WTC11 (cell line): Measurements from ENCODE around the gene CACNA1C. TPM values are rescaled to one million over a fixed set of nuclear protein-coding genes. Genes with fewer than 3 reads are reported as not detected.

Experiments
- ATAC-seq: fragments of 200-7000 bp; cut with Tn5 transposase; 2 replicates; pipeline ENCODE4 v1.10.0; 2021; ENCODE audit warnings: mild to moderate bottlenecking, moderate library complexity
- CTCF ChIA-PET: fragments of 300-600 bp; sonication (Branson Sonifier 250); formaldehyde crosslinking; loops from one replicate; lab custom pipeline; 2021; ENCODE audit warnings: antibody characterized with exemption; lab: Charles Lee
- POLR2A ChIA-PET: fragments of 350-600 bp; sonication (Branson Sonifier 250); formaldehyde crosslinking; loops from one replicate; lab custom pipeline; 2021; ENCODE audit warnings: antibody characterized with exemption; lab: Charles Lee
- DNase-seq: peaks from one replicate; pipeline ENCODE4 v3.0.0; 2021; ENCODE audit warnings: low spot score
- H3K27ac Mint-ChIP-seq: 2 replicates; pipeline ENCODE4 v1.8.0; 2021; ENCODE audit warnings: mixed read lengths
- H3K27me3 Mint-ChIP-seq: 2 replicates; pipeline ENCODE4 v1.8.0; 2021; ENCODE audit warnings: low read depth, mild to moderate bottlenecking, moderate library complexity, mixed read lengths
- H3K36me3 Mint-ChIP-seq: 2 replicates; pipeline ENCODE4 v1.8.0; 2021; ENCODE audit warnings: mixed read lengths
- H3K4me1 Mint-ChIP-seq: 2 replicates; pipeline ENCODE4 v1.8.0; 2022; ENCODE audit warnings: mixed read lengths
- H3K4me3 Mint-ChIP-seq: 2 replicates; pipeline ENCODE4 v1.8.0; 2021; ENCODE audit warnings: mild to moderate bottlenecking, moderate library complexity, mixed read lengths
- H3K9me3 Mint-ChIP-seq: 2 replicates; pipeline ENCODE4 v1.8.0; 2021; ENCODE audit warnings: mixed read lengths
- AR ChIP-seq: fragments of 250-450 bp; sonication (Bioruptor Pico); IDR thresholded peaks from 2 replicates; pipeline ENCODE4 v1.9.0; 2021; ENCODE audit warnings: mild to moderate bottlenecking
- ARID4B ChIP-seq: sonication (generic); formaldehyde crosslinking; IDR thresholded peaks from 2 replicates; pipeline ENCODE4 v1.8.0; 2023; ENCODE audit warnings: missing genetic modification reagents, mild to moderate bottlenecking, borderline replicate concordance
- CDX4 ChIP-seq: fragments of 250-450 bp; sonication (Bioruptor Pico); IDR thresholded peaks from 2 replicates; pipeline ENCODE4 v1.9.0; 2021; ENCODE audit warnings: moderate library complexity, mild to moderate bottlenecking, inconsistent platforms, borderline replicate concordance
- ELF4 ChIP-seq: sonication (generic); formaldehyde crosslinking; IDR thresholded peaks from 2 replicates; pipeline ENCODE4 v1.8.1; 2022; ENCODE audit warnings: low read depth, mild to moderate bottlenecking, moderate library complexity, missing genetic modification reagents
- FOXK1 ChIP-seq: sonication (generic); formaldehyde crosslinking; IDR thresholded peaks from 2 replicates; pipeline ENCODE4 v1.8.0; 2022; ENCODE audit warnings: mild to moderate bottlenecking, moderate library complexity, missing genetic modification reagents
- GRHL2 ChIP-seq: fragments of 250-450 bp; sonication (Bioruptor Pico); IDR thresholded peaks from 2 replicates; pipeline ENCODE4 v1.8.0; 2022; ENCODE audit warnings: mild to moderate bottlenecking, moderate library complexity; ENCODE audit not compliant: insufficient replicate concordance, severe bottlenecking
- HMGA2 ChIP-seq: fragments of 250-450 bp; sonication (Bioruptor Pico); IDR thresholded peaks from 2 replicates; pipeline ENCODE4 v1.4.0; 2021; ENCODE audit warnings: mild to moderate bottlenecking, moderate library complexity
- NFATC4 ChIP-seq: fragments of 250-450 bp; sonication (Bioruptor Pico); IDR thresholded peaks from 2 replicates; pipeline ENCODE4 v1.9.0; 2021; ENCODE audit warnings: mild to moderate bottlenecking
- NR1H2 ChIP-seq: sonication (generic); formaldehyde crosslinking; IDR thresholded peaks from 2 replicates; pipeline ENCODE4 v1.9.0; 2021; ENCODE audit warnings: mild to moderate bottlenecking, moderate library complexity, missing genetic modification reagents
- NR2C2 ChIP-seq: sonication (generic); formaldehyde crosslinking; IDR thresholded peaks from 2 replicates; pipeline ENCODE4 v1.8.0; 2022; ENCODE audit warnings: mild to moderate bottlenecking, missing genetic modification reagents
- OVOL2 ChIP-seq: fragments of 250-450 bp; sonication (Bioruptor Pico); IDR thresholded peaks from 2 replicates; pipeline ENCODE4 v1.9.0; 2021; ENCODE audit warnings: mild to moderate bottlenecking, borderline replicate concordance
- RORB ChIP-seq: fragments of 250-450 bp; sonication (Bioruptor Pico); IDR thresholded peaks from 2 replicates; pipeline ENCODE4 v1.9.0; 2021; ENCODE audit warnings: mild to moderate bottlenecking
- SMAD4 ChIP-seq: sonication (generic); formaldehyde crosslinking; IDR thresholded peaks from 2 replicates; pipeline ENCODE4 v1.8.0; 2022; ENCODE audit warnings: mild to moderate bottlenecking, missing genetic modification reagents
- ZMAT4 ChIP-seq: fragments of 250-450 bp; sonication (Bioruptor Pico); IDR thresholded peaks from 2 replicates; pipeline ENCODE4 v1.9.0; 2021; ENCODE audit warnings: mild to moderate bottlenecking
- ZNF263 ChIP-seq: sonication (generic); formaldehyde crosslinking; IDR thresholded peaks from 2 replicates; pipeline ENCODE4 v1.8.1; 2022; ENCODE audit warnings: low read depth, mild to moderate bottlenecking, moderate library complexity, missing genetic modification reagents
- ZNF281 ChIP-seq: sonication (generic); formaldehyde crosslinking; IDR thresholded peaks from 2 replicates; pipeline ENCODE4 v1.8.0; 2023; ENCODE audit warnings: mild to moderate bottlenecking, missing genetic modification reagents
- ZNF396 ChIP-seq: fragments of 250-450 bp; sonication (Bioruptor Pico); IDR thresholded peaks from 2 replicates; pipeline ENCODE4 v1.8.0; 2021; ENCODE audit warnings: mild to moderate bottlenecking, moderate library complexity, borderline replicate concordance
- ZNF671 ChIP-seq: fragments of 250-450 bp; sonication (Bioruptor Pico); IDR thresholded peaks from 2 replicates; pipeline ENCODE4 v1.8.0; 2021; ENCODE audit warnings: mild to moderate bottlenecking
- ZSCAN18 ChIP-seq: fragments of 250-450 bp; sonication (Bioruptor Pico); IDR thresholded peaks from 2 replicates; pipeline ENCODE4 v2.1.2; 2022; ENCODE audit warnings: mild to moderate bottlenecking, moderate library complexity
- total RNA-seq: library from RNA; stranded (reverse); gene quantifications from 3 replicates; pipeline ENCODE4 v1.2.3, GENCODE V29; 2021

Gene CACNA1C
- total RNA-seq, 1 experiment from 2014 or later, result 1.7 TPM

- Mint-ChIP-seq H3K36me3 (no peaks in the 10 kb centered on the region), H3K4me1 (no peaks in the 10 kb centered on the region), H3K27ac (no peak overlapping the region), H3K27me3 (no peaks in the 10 kb centered on the region), H3K9me3 (no peaks in the 10 kb centered on the region), H3K4me3 (no peak overlapping the region)
- ChIA-PET CTCF (interaction anchor here (0.6 to 3.8 kb wide), 11 partner anchors 11 to 594 kb away, joined by 3 to 38 read pairs (median 3); no protein-coding TSS in a partner anchor), POLR2A (no interaction called here)
- TF ChIP-seq SMAD4 (CRISPR knock-in tag) (no peak), NFATC4 (CRISPR knock-in tag) (no peak), OVOL2 (CRISPR knock-in tag) (no peak), HMGA2 (CRISPR knock-in tag) (no peak), ARID4B (CRISPR knock-in tag) (no peak), RORB (CRISPR knock-in tag) (no peak), ELF4 (no peak), GRHL2 (no peak), NR1H2 (CRISPR knock-in tag) (no peak), NR2C2 (no peak), AR (CRISPR knock-in tag) (no peak), ZMAT4 (no peak), ZNF263 (CRISPR knock-in tag) (no peak), CDX4 (CRISPR knock-in tag) (no peak), ZNF281 (CRISPR knock-in tag) (no peak), ZNF671 (CRISPR knock-in tag) (no peak), ZSCAN18 (CRISPR knock-in tag) (no peak), FOXK1 (CRISPR knock-in tag) (no peak), ZNF396 (CRISPR knock-in tag) (no peak)
- ATAC-seq, result no peak
- DNase-seq, result peak; percentile 5
These were observed 599.2 kb downstream of the CACNA1C start for GRCh38 chr12:2652011-2652400.
